ENCODE data around the gene GABBR2.

The GABBR2 gene

GRCh38 chr9:98416294-98417248 lies 292.2 kb downstream of the GABBR2 start:
- Histone ChIP-seq H3K4me3 (ENCODE audit: low read length) (no peak overlapping the region), H3K4me2 (ENCODE audit: low read length) (no peak overlapping the region), H3K4me1 (ENCODE audit: low read length) (no peaks in the 10 kb centered on the region), H3K27ac (ENCODE audit: low read length) (no peak overlapping the region), H4K20me1 (ENCODE audit: insufficient read depth, low read length) (no peaks in the 10 kb centered on the region), H3K9me3 (ENCODE audit: insufficient read depth, low read length) (no peaks in the 10 kb centered on the region), H3K9ac (ENCODE audit: low read length) (no peak overlapping the region), H3K79me2 (ENCODE audit: low read length) (no peaks in the 10 kb centered on the region), H3K36me3 (replicated peaks; ENCODE audit: low read depth, low read length) (no peaks in the 10 kb centered on the region), H2AFZ (ENCODE audit: low read depth, low read length) (no peak overlapping the region), H3K27me3 (ENCODE audit: low read depth, low read length) (peaks cover 24% of the 10 kb centered on the region)
- TF ChIP-seq EZH2phosphoT487 (IDR thresholded peaks at IDR 0.05; ENCODE audit: low read depth) (no peak), CTCF (IDR thresholded peaks at IDR 0.05; ENCODE audit: low read depth, low read length) (no peak)

- Histone ChIP-seq H3K9ac (ENCODE audit: low read length) (no peak overlapping the region), H3K79me2 (ENCODE audit: low read length) (no peaks in the 10 kb centered on the region), H3K36me3 (replicated peaks; ENCODE audit: low read depth, low read length) (no peaks in the 10 kb centered on the region), H3K9me3 (ENCODE audit: insufficient read depth, low read length) (no peaks in the 10 kb centered on the region), H3K4me2 (ENCODE audit: low read length) (no peak overlapping the region), H3K4me1 (ENCODE audit: low read length) (no peaks in the 10 kb centered on the region), H2AFZ (ENCODE audit: low read depth, low read length) (no peak overlapping the region), H3K4me3 (ENCODE audit: low read length) (no peak overlapping the region), H3K27ac (ENCODE audit: low read length) (no peak overlapping the region), H4K20me1 (ENCODE audit: insufficient read depth, low read length) (no peaks in the 10 kb centered on the region), H3K27me3 (ENCODE audit: low read depth, low read length) (peaks cover 29% of the 10 kb centered on the region)
- TF ChIP-seq CTCF (IDR thresholded peaks at IDR 0.05; ENCODE audit: low read depth, low read length) (no peak), EZH2phosphoT487 (IDR thresholded peaks at IDR 0.05; ENCODE audit: low read depth) (no peak)
Observed at GRCh38 chr9:98415782-98416181, 293.0 kb downstream of the GABBR2 start.

- H3K9ac ChIP-seq (ENCODE audit: low read length): no peak overlapping the region
- H3K4me2 ChIP-seq (ENCODE audit: low read length): no peak overlapping the region
- H4K20me1 ChIP-seq (ENCODE audit: insufficient read depth, low read length): no peaks in the 10 kb centered on the region
- no peak overlapping the region for H3K4me3 ChIP-seq (ENCODE audit: low read length)
- H3K4me1 ChIP-seq (ENCODE audit: low read length): no peaks in the 10 kb centered on the region
- H3K9me3 ChIP-seq (ENCODE audit: insufficient read depth, low read length): no peaks in the 10 kb centered on the region
- TF ChIP-seq EZH2phosphoT487 (IDR thresholded peaks at IDR 0.05; ENCODE audit: low read depth) (no peak), CTCF (IDR thresholded peaks at IDR 0.05; ENCODE audit: low read depth, low read length) (no peak)
- H3K36me3 ChIP-seq (replicated peaks; ENCODE audit: low read depth, low read length): no peaks in the 10 kb centered on the region
- no peak overlapping the region for H3K27ac ChIP-seq (ENCODE audit: low read length)
- peaks cover 38% of the 10 kb centered on the region for H3K27me3 ChIP-seq (ENCODE audit: low read depth, low read length)
- H3K79me2 ChIP-seq (ENCODE audit: low read length): no peaks in the 10 kb centered on the region
- H2AFZ ChIP-seq (ENCODE audit: low read depth, low read length): no peak overlapping the region
Observed at GRCh38 chr9:98413084-98413483, 295.7 kb downstream of the GABBR2 start.

GRCh38 chr9:98412101-98412842 lies 296.5 kb downstream of the GABBR2 start:
- H3K27ac ChIP-seq (ENCODE audit: low read length): no peak overlapping the region
- H3K4me1 ChIP-seq (ENCODE audit: low read length): no peaks in the 10 kb centered on the region
- H3K4me2 ChIP-seq (ENCODE audit: low read length): no peak overlapping the region
- TF ChIP-seq CTCF (IDR thresholded peaks at IDR 0.05; ENCODE audit: low read depth, low read length) (no peak), EZH2phosphoT487 (IDR thresholded peaks at IDR 0.05; ENCODE audit: low read depth) (no peak)
- no peaks in the 10 kb centered on the region for H4K20me1 ChIP-seq (ENCODE audit: insufficient read depth, low read length)
- no peak overlapping the region for H3K9ac ChIP-seq (ENCODE audit: low read length)
- no peaks in the 10 kb centered on the region for H3K36me3 ChIP-seq (replicated peaks; ENCODE audit: low read depth, low read length)
- H3K9me3 ChIP-seq (ENCODE audit: insufficient read depth, low read length): no peaks in the 10 kb centered on the region
- H3K27me3 ChIP-seq (ENCODE audit: low read depth, low read length): peaks cover 33% of the 10 kb centered on the region
- H3K79me2 ChIP-seq (ENCODE audit: low read length): no peaks in the 10 kb centered on the region
- no peak overlapping the region for H3K4me3 ChIP-seq (ENCODE audit: low read length)
- H2AFZ ChIP-seq (ENCODE audit: low read depth, low read length): no peak overlapping the region

Data from OCI-LY3 (cell line).